CD4-positive, alpha-beta T cell treated with Interleukin-2 at 100 ng/mL for 4 hours (primary cell): ENCODE data around the gene GRHL3.

Source experiments
- DNase-seq: peaks from one replicate; pipeline ENCODE4 v3.0.0-alpha.2; 2020; ENCODE audit warnings: low spot score

GRHL3 gene

GRCh38 chr1:24317956-24318614 is 1.1 kb upstream of the GRHL3 start:
- no peak for DNase-seq

- no peak for DNase-seq
Measured at GRCh38 chr1:24318615-24319311, 394 bp upstream of the GRHL3 start.

- DNase-seq, result no peak
Measured at GRCh38 chr1:24319962-24320361, 805 bp downstream of the GRHL3 start.

- DNase-seq, result no peak
Measured at GRCh38 chr1:24321126-24321525, 2.0 kb downstream of the GRHL3 start.

GRCh38 chr1:24321697-24322469 is 2.7 kb downstream of the GRHL3 start:
- DNase-seq, result peak; percentile 56

GRCh38 chr1:24322470-24323177 is 3.5 kb downstream of the GRHL3 start:
- no peak for DNase-seq

GRCh38 chr1:24323281-24323680 is 4.1 kb downstream of the GRHL3 start:
- no peak for DNase-seq

GRCh38 chr1:24324903-24325302 is 5.7 kb downstream of the GRHL3 start:
- no peak for DNase-seq

GRCh38 chr1:24325587-24326449 is 6.7 kb downstream of the GRHL3 start:
- no peak for DNase-seq

GRCh38 chr1:24327486-24327885 is 8.3 kb downstream of the GRHL3 start:
- no peak for DNase-seq

- DNase-seq, result no peak
Measured at GRCh38 chr1:24327891-24328290, 8.7 kb downstream of the GRHL3 start.

GRCh38 chr1:24329331-24329730 is 10.2 kb downstream of the GRHL3 start:
- DNase-seq, result no peak

- DNase-seq, result no peak
Measured at GRCh38 chr1:24329797-24330543, 10.8 kb downstream of the GRHL3 start.

GRCh38 chr1:24331961-24332673 is 13.0 kb downstream of the GRHL3 start:
- DNase-seq, result no peak

- DNase-seq, result no peak
Measured at GRCh38 chr1:24336075-24336474, 16.9 kb downstream of the GRHL3 start.

- no peak for DNase-seq
Measured at GRCh38 chr1:24337455-24337854, 18.3 kb downstream of the GRHL3 start.

- DNase-seq, result no peak
Measured at GRCh38 chr1:24338447-24338846, 19.3 kb downstream of the GRHL3 start.

GRCh38 chr1:24339996-24340395 is 20.8 kb downstream of the GRHL3 start:
- no peak for DNase-seq

GRCh38 chr1:24340770-24341169 is 21.6 kb downstream of the GRHL3 start:
- DNase-seq, result no peak

- no peak for DNase-seq
Measured at GRCh38 chr1:24341260-24341659, 22.1 kb downstream of the GRHL3 start.
